Parathyroid adenoma (tissue), 2 donors: ENCODE results near the gene SMPD3.

Experiments
- H2AFZ ChIP-seq: fragments of 300-600 bp; sonication (generic); one replicate; pipeline ENCODE4 v1.7.0; 2017; ENCODE audit warnings: antibody characterized with exemption, mild to moderate bottlenecking
- H3K27ac ChIP-seq: fragments of 300-600 bp; sonication (generic); one replicate; pipeline ENCODE4 v1.7.0; 2017
- H3K27me3 ChIP-seq: fragments of 300-600 bp; sonication (generic); one replicate; pipeline ENCODE4 v1.7.0; 2017; ENCODE audit warnings: low read length; ENCODE audit not compliant: control insufficient read depth, insufficient read depth
- H3K36me3 ChIP-seq: fragments of 300-600 bp; sonication (generic); one replicate; pipeline ENCODE4 v1.7.0; 2017; ENCODE audit warnings: low read length; ENCODE audit not compliant: control insufficient read depth, insufficient read depth
- H3K4me1 ChIP-seq: fragments of 300-600 bp; sonication (generic); one replicate; pipeline ENCODE4 v1.7.0; 2017; ENCODE audit warnings: control low read depth
- H3K4me2 ChIP-seq: fragments of 300-600 bp; sonication (generic); one replicate; pipeline ENCODE4 v1.7.0; 2017; ENCODE audit warnings: low read length
- H3K4me3 ChIP-seq: fragments of 300-600 bp; sonication (generic); one replicate; pipeline ENCODE4 v1.7.0; 2017; ENCODE audit warnings: low read depth, low read length
- H3K79me2 ChIP-seq: fragments of 300-600 bp; sonication (generic); one replicate; pipeline ENCODE4 v1.7.0; 2017; ENCODE audit warnings: control low read depth
- H3K9ac ChIP-seq: fragments of 300-600 bp; sonication (generic); one replicate; pipeline ENCODE4 v1.7.0; 2017; ENCODE audit warnings: mild to moderate bottlenecking
- H3K9me3 ChIP-seq: fragments of 300-600 bp; sonication (generic); one replicate; pipeline ENCODE4 v1.7.0; 2017; ENCODE audit warnings: low read length; ENCODE audit not compliant: control insufficient read depth
- TF ChIP-seq, protein P1 (sequence below): fragments of 300-600 bp; sonication (generic); IDR thresholded peaks from one replicate; pipeline ENCODE4 v1.7.0; 2017; ENCODE audit warnings: antibody characterized with exemption, mild to moderate bottlenecking
- donor health status: primary hyperparathyroidism.

Gene SMPD3

DNA sequence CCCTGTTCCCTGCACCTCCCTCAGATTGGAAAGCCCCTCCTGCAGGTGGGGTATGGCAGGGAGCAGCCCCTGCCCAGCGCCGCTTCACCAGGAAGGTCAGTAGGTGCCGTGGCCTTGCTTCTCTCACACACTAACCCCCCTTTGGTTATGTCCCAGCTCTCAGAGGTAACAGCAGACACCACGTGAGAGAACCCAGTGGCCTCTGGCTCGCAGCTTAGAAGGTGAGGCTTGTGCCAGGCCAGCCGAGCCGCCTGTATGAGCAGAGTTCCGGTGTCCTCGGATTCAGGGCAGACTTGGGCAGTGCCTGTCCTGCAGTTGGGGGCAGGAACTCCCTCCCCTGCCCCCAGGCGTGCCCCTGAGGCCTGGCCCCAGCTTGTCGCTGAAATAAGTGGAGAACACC is 90.4 kb downstream of the SMPD3 start:
- TF ChIP-seq, protein P1, sequence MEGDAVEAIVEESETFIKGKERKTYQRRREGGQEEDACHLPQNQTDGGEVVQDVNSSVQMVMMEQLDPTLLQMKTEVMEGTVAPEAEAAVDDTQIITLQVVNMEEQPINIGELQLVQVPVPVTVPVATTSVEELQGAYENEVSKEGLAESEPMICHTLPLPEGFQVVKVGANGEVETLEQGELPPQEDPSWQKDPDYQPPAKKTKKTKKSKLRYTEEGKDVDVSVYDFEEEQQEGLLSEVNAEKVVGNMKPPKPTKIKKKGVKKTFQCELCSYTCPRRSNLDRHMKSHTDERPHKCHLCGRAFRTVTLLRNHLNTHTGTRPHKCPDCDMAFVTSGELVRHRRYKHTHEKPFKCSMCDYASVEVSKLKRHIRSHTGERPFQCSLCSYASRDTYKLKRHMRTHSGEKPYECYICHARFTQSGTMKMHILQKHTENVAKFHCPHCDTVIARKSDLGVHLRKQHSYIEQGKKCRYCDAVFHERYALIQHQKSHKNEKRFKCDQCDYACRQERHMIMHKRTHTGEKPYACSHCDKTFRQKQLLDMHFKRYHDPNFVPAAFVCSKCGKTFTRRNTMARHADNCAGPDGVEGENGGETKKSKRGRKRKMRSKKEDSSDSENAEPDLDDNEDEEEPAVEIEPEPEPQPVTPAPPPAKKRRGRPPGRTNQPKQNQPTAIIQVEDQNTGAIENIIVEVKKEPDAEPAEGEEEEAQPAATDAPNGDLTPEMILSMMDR: no peak
- Histone ChIP-seq H2AFZ (no peak overlapping the region), H3K4me3 (no peak overlapping the region), H3K4me1 (no peaks in the 10 kb centered on the region), H3K9me3 (no peaks in the 10 kb centered on the region), H3K27ac (no peak overlapping the region), H3K9ac (no peak overlapping the region), H3K36me3 (no peaks in the 10 kb centered on the region), H3K79me2 (no peaks in the 10 kb centered on the region), H3K4me2 (no peak overlapping the region), H3K27me3 (no peaks in the 10 kb centered on the region)

DNA sequence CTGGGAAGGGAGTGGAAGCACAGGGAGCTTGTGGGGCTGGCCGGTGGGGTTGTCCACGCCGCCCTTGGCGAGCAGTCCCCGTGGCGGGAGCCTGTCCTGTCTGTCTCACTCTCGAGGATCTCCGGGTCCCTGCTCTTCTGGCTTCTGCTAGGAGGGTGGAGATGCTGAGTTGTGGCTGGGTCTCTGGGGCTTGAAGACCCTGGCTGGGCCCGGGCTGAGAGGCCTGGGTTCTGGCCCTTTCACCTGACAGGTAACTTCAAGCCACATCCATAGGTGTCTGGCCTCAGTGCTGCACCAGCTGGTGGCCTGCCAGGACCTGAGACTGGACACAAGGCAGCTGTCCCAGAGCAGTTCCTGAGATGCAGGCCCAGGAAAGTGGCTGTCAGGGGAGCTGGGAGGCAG is 90.8 kb downstream of the SMPD3 start:
- H3K79me2 ChIP-seq: no peaks in the 10 kb centered on the region
- H3K27ac ChIP-seq: no peak overlapping the region

DNA sequence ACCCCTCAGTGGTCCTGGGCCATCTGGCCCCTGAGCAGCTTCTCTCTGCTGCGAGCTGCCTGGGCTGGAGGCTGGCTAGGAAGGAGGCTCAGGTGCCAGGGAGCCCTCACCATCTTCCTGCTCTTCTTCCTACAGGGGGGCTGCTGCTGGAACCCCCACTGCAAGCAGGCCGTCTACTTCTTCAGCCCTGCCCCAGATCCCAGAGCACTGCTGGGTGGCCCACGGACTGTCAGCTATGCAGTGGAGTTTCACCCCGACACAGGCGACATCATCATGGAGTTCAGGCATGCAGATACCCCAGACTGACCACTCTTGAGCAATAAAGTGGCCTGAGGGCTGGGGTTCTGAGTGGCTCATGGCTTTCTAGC is 91.4 kb downstream of the SMPD3 start:
- Histone ChIP-seq H3K27me3 (no peaks in the 10 kb centered on the region), H3K9me3 (no peaks in the 10 kb centered on the region), H3K36me3 (no peaks in the 10 kb centered on the region), H3K4me2 (no peak overlapping the region), H3K79me2 (no peaks in the 10 kb centered on the region), H3K4me3 (no peak overlapping the region), H3K9ac (no peak overlapping the region), H3K27ac (no peak overlapping the region), H2AFZ (no peak overlapping the region), H3K4me1 (no peaks in the 10 kb centered on the region)
- TF ChIP-seq, protein P1: no peak

More for the DNA sequence above, 90.8 kb downstream of the SMPD3 start:
- Histone ChIP-seq H3K27me3 (no peaks in the 10 kb centered on the region), H2AFZ (no peak overlapping the region), H3K9me3 (no peaks in the 10 kb centered on the region), H3K4me3 (no peak overlapping the region), H3K4me2 (no peak overlapping the region), H3K4me1 (no peaks in the 10 kb centered on the region), H3K9ac (no peak overlapping the region), H3K36me3 (no peaks in the 10 kb centered on the region)
- TF ChIP-seq, protein P1: no peak

DNA sequence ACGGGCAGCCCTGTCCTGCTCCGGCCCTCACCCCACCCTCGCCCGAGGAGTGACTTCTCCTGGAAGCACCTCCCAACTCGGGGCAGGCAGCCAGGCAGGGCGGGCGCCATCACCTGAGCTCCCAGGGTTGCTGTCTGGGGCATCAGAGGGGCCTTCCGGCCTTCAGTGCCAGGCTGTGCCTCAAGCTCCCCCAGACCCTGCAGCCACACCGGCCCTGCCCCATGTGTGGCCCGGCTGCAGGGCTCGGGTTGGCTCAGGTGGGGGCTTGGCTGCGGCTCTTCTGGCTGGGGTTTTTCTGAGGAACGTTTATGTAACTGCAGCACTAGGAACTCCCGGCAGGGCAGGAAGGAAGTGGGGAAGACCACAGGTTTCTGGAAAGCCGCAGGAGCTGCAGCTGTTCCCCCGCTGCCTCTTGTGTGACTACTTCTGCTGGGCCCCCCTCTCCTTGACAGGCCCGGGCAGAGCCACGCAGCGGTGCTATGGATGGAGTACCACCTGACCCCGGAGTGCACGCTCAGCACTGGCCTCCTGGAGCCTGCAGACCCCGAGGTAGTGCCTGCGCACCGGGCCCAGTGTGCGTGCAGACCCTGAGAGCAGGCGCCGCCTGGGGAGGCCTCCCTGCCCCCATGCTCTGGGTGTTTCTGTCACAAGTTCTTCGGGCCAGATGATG is 91.9 kb downstream of the SMPD3 start:
- Histone ChIP-seq H3K27ac (no peak overlapping the region), H3K4me1 (no peaks in the 10 kb centered on the region), H3K79me2 (no peaks in the 10 kb centered on the region), H3K4me2 (no peak overlapping the region), H2AFZ (no peak overlapping the region), H3K9me3 (no peaks in the 10 kb centered on the region), H3K36me3 (no peaks in the 10 kb centered on the region), H3K4me3 (no peak overlapping the region), H3K27me3 (no peaks in the 10 kb centered on the region), H3K9ac (no peak overlapping the region)
- TF ChIP-seq, protein P1: no peak
